Activated CD8-positive, alpha-beta memory T cell treated with anti-CD3 and anti-CD28 coated beads for 1 hour (primary cell): Measurements from ENCODE around the gene ITGA1.

Experiments
- DNase-seq, 2 donors: peaks; one replicate each; pipeline ENCODE4 v3.0.0-alpha.2; 2020; ENCODE audit warnings: low read depth in 1 of 2; ENCODE audit errors: extremely low read depth in 1 of 2

ITGA1 gene

GRCh38 chr5:52771343-52772039, 16.2 kb upstream of the ITGA1 start:
- DNase-seq = no peak

- no peak for DNase-seq
Measured at GRCh38 chr5:52772668-52773067, 15.0 kb upstream of the ITGA1 start.

GRCh38 chr5:52773342-52773741, 14.4 kb upstream of the ITGA1 start:
- DNase-seq = no peak

- no peak for DNase-seq
Measured at GRCh38 chr5:52774005-52774410, 13.7 kb upstream of the ITGA1 start.

GRCh38 chr5:52776116-52776515, 11.6 kb upstream of the ITGA1 start:
- DNase-seq = peak in 1 of 2 donors; percentile 5

- no peak for DNase-seq
Measured at GRCh38 chr5:52777186-52777585, 10.5 kb upstream of the ITGA1 start.

- DNase-seq = no peak
Measured at GRCh38 chr5:52778781-52779180, 8.9 kb upstream of the ITGA1 start.

- DNase-seq = no peak
Measured at GRCh38 chr5:52779213-52779612, 8.5 kb upstream of the ITGA1 start.

- DNase-seq = no peak
Measured at GRCh38 chr5:52783226-52783959, 4.3 kb upstream of the ITGA1 start.

GRCh38 chr5:52784737-52785136, 3.0 kb upstream of the ITGA1 start:
- DNase-seq = no peak

- DNase-seq = no peak
Measured at GRCh38 chr5:52786391-52786790, 1.3 kb upstream of the ITGA1 start.

GRCh38 chr5:52786949-52787599, 642 bp upstream of the ITGA1 start:
- DNase-seq = no peak

GRCh38 chr5:52788505-52788821, 747 bp downstream of the ITGA1 start:
- no peak for DNase-seq

- DNase-seq = no peak
Measured at GRCh38 chr5:52789378-52789777, 1.7 kb downstream of the ITGA1 start.

GRCh38 chr5:52789851-52790250, 2.1 kb downstream of the ITGA1 start:
- no peak for DNase-seq

GRCh38 chr5:52791366-52791765, 3.6 kb downstream of the ITGA1 start:
- no peak for DNase-seq

- DNase-seq = no peak
Measured at GRCh38 chr5:52794519-52794918, 6.8 kb downstream of the ITGA1 start.

GRCh38 chr5:52796031-52796430, 8.3 kb downstream of the ITGA1 start:
- DNase-seq = no peak

- DNase-seq = no peak
Measured at GRCh38 chr5:52796516-52797103, 8.9 kb downstream of the ITGA1 start.

GRCh38 chr5:52798938-52799337, 11.2 kb downstream of the ITGA1 start:
- no peak for DNase-seq

- DNase-seq = peak in 1 of 2 donors; percentile 4
Measured at GRCh38 chr5:52799358-52799982, 11.8 kb downstream of the ITGA1 start.
